Measurements from ENCODE around the gene FAM222A.

FAM222A gene

DNA sequence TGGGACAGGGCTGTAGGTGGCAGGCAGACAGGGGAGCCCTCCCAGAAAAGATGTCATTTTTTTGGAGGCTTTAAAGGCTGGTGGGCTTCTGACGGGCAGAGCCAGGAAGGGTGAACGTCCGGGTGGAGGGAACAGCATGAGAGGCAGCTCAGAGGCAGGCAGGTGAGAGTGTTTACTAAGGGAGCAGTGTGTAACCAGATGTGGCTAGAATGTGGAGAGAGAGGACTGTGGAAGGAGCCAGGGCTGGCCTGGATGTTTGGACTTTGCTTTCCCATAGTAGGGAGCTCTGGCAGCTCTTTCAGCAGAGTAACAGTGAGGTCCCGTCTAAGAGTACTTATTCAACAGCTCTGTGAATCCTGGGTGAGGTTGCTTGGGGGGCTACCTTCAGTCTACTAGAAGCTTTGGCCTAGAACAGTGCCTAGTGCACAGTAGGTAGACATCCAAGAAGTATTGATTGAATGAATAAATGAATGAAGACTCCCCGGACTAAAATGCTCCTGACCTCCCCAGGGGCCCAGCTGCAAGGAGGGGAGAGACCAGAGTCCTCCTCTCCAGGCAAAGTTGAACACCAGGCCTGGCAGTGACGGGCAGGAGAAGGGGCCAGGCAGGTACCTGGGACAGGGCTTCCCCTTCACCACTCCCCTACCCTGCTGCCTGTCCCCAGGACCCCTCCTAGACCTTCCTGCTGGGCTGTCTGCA is 8.5 kb downstream of the FAM222A start:
- TF ChIP-seq, protein P1, sequence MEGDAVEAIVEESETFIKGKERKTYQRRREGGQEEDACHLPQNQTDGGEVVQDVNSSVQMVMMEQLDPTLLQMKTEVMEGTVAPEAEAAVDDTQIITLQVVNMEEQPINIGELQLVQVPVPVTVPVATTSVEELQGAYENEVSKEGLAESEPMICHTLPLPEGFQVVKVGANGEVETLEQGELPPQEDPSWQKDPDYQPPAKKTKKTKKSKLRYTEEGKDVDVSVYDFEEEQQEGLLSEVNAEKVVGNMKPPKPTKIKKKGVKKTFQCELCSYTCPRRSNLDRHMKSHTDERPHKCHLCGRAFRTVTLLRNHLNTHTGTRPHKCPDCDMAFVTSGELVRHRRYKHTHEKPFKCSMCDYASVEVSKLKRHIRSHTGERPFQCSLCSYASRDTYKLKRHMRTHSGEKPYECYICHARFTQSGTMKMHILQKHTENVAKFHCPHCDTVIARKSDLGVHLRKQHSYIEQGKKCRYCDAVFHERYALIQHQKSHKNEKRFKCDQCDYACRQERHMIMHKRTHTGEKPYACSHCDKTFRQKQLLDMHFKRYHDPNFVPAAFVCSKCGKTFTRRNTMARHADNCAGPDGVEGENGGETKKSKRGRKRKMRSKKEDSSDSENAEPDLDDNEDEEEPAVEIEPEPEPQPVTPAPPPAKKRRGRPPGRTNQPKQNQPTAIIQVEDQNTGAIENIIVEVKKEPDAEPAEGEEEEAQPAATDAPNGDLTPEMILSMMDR (IDR thresholded peaks at IDR 0.05; ENCODE audit: insufficient read depth, missing control alignments), result no peak
- no peak for DNase-seq (ENCODE audit: insufficient read length, low spot score)
- no peak for FAIRE-seq

DNA sequence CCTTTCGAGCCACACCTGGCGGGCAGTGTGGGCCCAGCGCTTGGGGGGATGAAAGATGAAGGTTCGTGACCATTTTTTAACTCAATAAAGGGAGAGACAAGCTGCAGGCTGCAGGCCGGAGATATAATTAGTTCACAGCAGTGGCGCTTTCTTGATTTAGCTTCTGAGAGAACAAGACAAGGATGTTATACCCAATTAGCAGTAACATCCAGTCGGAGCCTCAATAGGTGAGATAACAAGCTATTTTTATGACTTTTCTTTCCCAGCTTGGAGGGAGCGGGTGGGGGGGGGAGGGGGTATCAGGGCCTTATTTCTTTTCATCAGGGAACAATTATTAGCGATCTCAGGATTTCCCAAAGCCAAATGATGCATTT is 9.1 kb downstream of the FAM222A start:
- FAIRE-seq, result no peak
- TF ChIP-seq, protein P1 (IDR thresholded peaks at IDR 0.05; ENCODE audit: insufficient read depth, missing control alignments), result no peak
- no peak for DNase-seq (ENCODE audit: insufficient read length, low spot score)

DNA sequence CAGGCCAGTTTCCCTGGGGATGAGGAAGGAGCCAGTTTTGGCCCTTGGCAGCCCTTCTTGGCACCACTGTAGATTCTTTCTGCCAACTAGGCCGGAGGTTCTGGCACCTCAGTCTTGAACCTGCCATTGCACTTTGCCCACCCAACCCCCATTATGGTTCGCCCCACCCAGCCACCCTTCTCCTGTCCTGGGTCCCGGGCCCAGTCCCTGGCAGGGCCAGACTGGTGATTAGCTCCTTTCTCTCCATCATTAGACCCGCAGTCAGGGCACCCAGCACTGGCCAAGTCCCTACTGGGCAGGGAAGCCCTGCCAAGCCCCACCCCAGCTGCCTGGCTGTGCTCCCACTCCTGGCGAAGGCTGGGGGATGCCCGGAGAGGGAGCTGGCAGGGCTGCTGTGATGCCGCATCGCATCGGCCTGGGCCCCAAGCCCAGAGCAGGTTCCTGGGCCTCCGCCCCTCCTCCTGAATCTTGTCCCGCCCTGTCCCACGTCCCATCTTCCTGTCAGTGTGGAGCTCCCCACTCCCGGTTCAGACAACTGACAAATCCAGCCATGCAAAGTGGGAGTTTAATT is 9.8 kb downstream of the FAM222A start:
- FAIRE-seq, result no peak
- TF ChIP-seq, protein P1 (IDR thresholded peaks at IDR 0.05; ENCODE audit: insufficient read depth, missing control alignments), result no peak
- no peak for DNase-seq (ENCODE audit: insufficient read length, low spot score)

DNA sequence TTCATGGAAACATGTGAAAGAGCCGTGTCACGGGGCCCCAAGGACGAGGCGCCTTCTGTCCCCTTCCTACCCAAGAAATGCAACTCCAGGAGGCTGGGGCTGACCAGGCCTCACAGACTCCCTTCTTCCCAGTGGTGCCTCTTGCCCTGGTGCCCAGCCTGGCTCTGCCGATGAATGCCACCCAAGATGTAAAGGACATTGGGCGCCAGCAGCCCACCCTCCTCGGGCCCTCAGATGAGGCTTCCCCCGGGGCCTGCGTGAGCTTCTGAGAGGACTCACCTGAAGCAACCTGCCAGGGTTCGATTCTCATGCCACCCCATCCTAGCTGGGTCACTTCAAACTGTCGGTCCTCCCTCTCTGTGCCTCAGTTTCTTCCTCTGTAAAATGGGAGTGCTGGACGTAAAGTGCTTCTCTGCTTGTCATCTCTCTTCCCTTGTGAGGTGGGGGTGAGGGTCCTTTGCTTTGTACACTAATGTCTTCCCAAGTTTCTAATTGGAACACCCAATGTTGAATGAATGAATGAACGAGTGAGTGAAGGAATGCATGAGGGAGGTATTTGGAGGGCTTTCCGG is 10.8 kb downstream of the FAM222A start:
- TF ChIP-seq, protein P1 (IDR thresholded peaks at IDR 0.05; ENCODE audit: insufficient read depth, missing control alignments), result no peak
- DNase-seq (ENCODE audit: insufficient read length, low spot score) (no peak), FAIRE-seq (no peak)

DNA sequence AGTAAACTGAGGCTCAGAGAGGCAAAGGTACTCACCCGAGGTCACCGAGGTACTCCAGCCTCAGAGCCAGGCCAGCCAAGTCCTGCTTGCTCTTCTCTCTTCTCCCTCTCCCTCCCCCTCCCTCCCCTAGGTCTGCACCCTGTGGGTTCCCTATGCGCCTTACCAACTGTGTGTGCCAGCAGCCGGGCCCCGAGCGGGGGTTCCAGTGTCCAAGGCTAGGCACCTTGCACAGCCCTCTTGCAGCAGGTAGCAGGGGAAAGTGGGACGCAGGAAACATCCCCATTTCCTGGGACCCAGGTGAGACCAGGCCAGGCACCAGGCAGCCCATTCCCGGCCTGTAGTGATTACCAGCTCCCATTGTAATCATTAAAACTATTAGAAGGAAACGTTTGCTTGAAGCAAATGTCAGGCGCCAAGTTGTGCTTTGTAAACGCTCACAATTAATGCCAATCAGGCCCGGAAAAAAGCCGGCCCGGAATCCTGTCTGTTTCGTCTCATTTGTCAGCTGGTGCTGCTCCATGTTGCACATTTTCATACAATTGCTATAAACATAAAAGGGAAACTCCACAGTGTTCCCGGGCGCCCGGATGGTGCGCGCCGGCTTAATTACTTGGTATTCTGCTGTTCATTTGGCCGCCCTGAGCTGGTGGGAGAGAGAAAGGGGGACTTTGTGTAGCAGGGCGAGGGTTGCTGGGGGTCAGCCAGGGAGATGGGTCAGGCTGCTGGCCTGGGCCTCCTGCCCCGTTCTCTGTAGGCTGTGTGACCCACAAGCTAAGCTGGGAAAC is 11.9 kb downstream of the FAM222A start:
- no peak for FAIRE-seq
- DNase-seq (ENCODE audit: insufficient read length, low spot score), result no peak
- TF ChIP-seq, protein P1 (IDR thresholded peaks at IDR 0.05; ENCODE audit: insufficient read depth, missing control alignments), result no peak

DNA sequence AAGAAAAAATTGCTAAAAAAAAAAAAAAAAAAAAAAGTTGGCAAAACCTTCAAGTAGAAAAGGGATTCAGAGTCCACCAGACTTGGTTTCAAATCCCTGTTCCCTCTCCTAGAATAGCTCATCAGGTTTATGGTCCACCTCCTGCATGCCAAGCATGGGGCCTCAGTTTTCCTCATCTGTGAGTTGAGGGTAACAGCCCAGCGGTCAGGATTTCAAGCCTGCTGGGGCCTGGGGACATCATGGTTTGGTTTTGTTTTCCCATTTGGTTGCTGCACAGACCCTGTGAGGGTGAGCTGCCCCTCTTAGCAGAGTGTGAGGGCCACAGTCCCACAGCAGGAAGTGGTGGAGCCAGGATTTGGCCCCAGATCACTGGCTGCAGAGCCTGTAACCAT is 12.5 kb downstream of the FAM222A start:
- TF ChIP-seq, protein P1 (IDR thresholded peaks at IDR 0.05; ENCODE audit: insufficient read depth, missing control alignments), result no peak
- FAIRE-seq (no peak), DNase-seq (ENCODE audit: insufficient read length, low spot score) (no peak)
